Activated CD4-positive, CD25-positive, alpha-beta regulatory T cell (primary cell): ENCODE data around the gene DDB1.

Experiments
- DNase-seq, 4 experiments: peaks; one replicate each; lab custom pipeline; 2025; lab: John Stamatoyannopoulos, UW

The DDB1 gene

GRCh38 chr11:61332797-61333549 lies at the start of gene DDB1, which contains the start of gene TKFC:
Gene DDB1, minus strand, starts transcription at chr11:61333105. Its CDS starts 137 bp downstream, at chr11:61332968.
Gene TKFC, plus strand, starts transcription at chr11:61333228. Its CDS starts 1,501 bp downstream, at chr11:61334729.
- peak; percentile 92 to 98 (median 96) for DNase-seq

- no peak for DNase-seq
Observed at GRCh38 chr11:61380884-61381283, 48.0 kb upstream of the DDB1 start.

GRCh38 chr11:61378713-61379313 lies 45.9 kb upstream of the DDB1 start:
- DNase-seq: no peak

- no peak for DNase-seq
Observed at GRCh38 chr11:61377461-61378160, 44.7 kb upstream of the DDB1 start.

- DNase-seq: no peak
Observed at GRCh38 chr11:61375761-61376108, 42.8 kb upstream of the DDB1 start.

GRCh38 chr11:61372659-61373420 lies 39.9 kb upstream of the DDB1 start:
- DNase-seq: no peak

GRCh38 chr11:61370349-61371005 lies 37.6 kb upstream of the DDB1 start:
- no peak for DNase-seq

- DNase-seq: no peak
Observed at GRCh38 chr11:61369372-61370348, 36.8 kb upstream of the DDB1 start.

GRCh38 chr11:61368646-61369045 lies 35.7 kb upstream of the DDB1 start:
- DNase-seq: no peak

GRCh38 chr11:61367406-61367805 lies 34.5 kb upstream of the DDB1 start:
- DNase-seq: no peak

- DNase-seq: no peak
Observed at GRCh38 chr11:61364012-61364675, 31.2 kb upstream of the DDB1 start.

GRCh38 chr11:61362542-61362875 lies 29.6 kb upstream of the DDB1 start:
- peak in 3 of 4 experiments; percentile 8 to 19 (median 14) for DNase-seq

GRCh38 chr11:61361741-61362541 lies 29.0 kb upstream of the DDB1 start, which contains the start of the genes CYB561A3 and TMEM138:
Gene CYB561A3, minus strand, starts transcription at chr11:61361882. Its CDS starts 5,169 bp downstream, at chr11:61356713.
Gene TMEM138, plus strand, starts transcription at chr11:61362374. Its CDS starts 2,017 bp downstream, at chr11:61364391.
- DNase-seq: peak; percentile 73 to 79 (median 75)

GRCh38 chr11:61361237-61361740 lies 28.4 kb upstream of the DDB1 start:
- no peak for DNase-seq

GRCh38 chr11:61359516-61359915 lies 26.6 kb upstream of the DDB1 start:
- DNase-seq: no peak

GRCh38 chr11:61358566-61358965 lies 25.7 kb upstream of the DDB1 start:
- DNase-seq: no peak

- DNase-seq: no peak
Observed at GRCh38 chr11:61357894-61358239, 25.0 kb upstream of the DDB1 start.

- DNase-seq: no peak
Observed at GRCh38 chr11:61357233-61357893, 24.5 kb upstream of the DDB1 start.
